Nephron (organoid): ENCODE data around the gene CDCA8.
A peak's percentile ranks its signal among the peaks of the same experiment; 100 is the strongest.

Experiments
- H3K27ac Mint-ChIP-seq, 3 experiments: 2 replicates each; pipeline ENCODE4 v1.8.0; 2020; ENCODE audit warnings: mixed read lengths in 3 of 3, mild to moderate bottlenecking in 2 of 3, moderate library complexity in 1 of 3
- H3K27me3 Mint-ChIP-seq: 2 replicates; pipeline ENCODE4 v1.8.0; 2021; ENCODE audit warnings: low read depth, mild to moderate bottlenecking, moderate library complexity, mixed read lengths
- H3K36me3 Mint-ChIP-seq: 2 replicates; pipeline ENCODE4 v1.8.0; 2020; ENCODE audit warnings: low read depth, mixed read lengths
- H3K4me1 Mint-ChIP-seq: 2 replicates; pipeline ENCODE4 v1.8.0; 2020; ENCODE audit warnings: mixed read lengths
- H3K4me3 Mint-ChIP-seq, 3 experiments: 2 replicates each; pipeline ENCODE4 v1.8.0; 2020; ENCODE audit warnings: mild to moderate bottlenecking in 3 of 3, mixed read lengths in 3 of 3, moderate library complexity in 2 of 3
- H3K9me3 Mint-ChIP-seq: 2 replicates; pipeline ENCODE4 v1.8.0; 2020; ENCODE audit warnings: mixed read lengths
- TF ChIP-seq, protein P1 (sequence below), 3 experiments: fragments of 200-600 bp; sonication (generic); IDR thresholded peaks; one replicate each; pipeline ENCODE4 v1.5.0; 2021; ENCODE audit warnings: antibody characterized with exemption in 3 of 3; ENCODE audit not compliant: unreplicated experiment in 3 of 3

CDCA8 gene

DNA sequence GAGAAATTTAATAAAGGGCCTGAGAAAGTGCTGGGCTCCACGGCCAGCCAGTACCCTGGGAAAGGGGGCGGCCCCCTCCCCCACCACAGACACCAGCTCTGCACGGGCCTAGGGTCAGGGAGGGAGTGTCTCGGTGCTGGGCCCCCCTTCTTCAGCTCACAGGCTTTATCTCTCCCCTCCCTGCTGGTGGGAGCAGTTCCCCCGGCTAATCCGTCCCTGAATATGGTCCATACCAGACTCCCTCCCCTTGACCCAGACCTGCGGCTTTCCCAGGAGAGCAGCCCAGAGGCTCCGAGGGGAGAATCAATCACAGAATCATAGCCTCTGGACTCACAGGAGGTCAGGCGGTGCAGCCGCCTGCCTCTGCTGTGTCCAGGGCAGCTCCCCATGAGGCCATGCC, 31.7 kb upstream of the CDCA8 start:
- peaks cover 15% of the 10 kb centered on the region for H3K4me1 Mint-ChIP-seq
- H3K9me3 Mint-ChIP-seq = no peaks in the 10 kb centered on the region
- H3K27me3 Mint-ChIP-seq = peaks cover 44% of the 10 kb centered on the region
- TF ChIP-seq, protein P1, sequence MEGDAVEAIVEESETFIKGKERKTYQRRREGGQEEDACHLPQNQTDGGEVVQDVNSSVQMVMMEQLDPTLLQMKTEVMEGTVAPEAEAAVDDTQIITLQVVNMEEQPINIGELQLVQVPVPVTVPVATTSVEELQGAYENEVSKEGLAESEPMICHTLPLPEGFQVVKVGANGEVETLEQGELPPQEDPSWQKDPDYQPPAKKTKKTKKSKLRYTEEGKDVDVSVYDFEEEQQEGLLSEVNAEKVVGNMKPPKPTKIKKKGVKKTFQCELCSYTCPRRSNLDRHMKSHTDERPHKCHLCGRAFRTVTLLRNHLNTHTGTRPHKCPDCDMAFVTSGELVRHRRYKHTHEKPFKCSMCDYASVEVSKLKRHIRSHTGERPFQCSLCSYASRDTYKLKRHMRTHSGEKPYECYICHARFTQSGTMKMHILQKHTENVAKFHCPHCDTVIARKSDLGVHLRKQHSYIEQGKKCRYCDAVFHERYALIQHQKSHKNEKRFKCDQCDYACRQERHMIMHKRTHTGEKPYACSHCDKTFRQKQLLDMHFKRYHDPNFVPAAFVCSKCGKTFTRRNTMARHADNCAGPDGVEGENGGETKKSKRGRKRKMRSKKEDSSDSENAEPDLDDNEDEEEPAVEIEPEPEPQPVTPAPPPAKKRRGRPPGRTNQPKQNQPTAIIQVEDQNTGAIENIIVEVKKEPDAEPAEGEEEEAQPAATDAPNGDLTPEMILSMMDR (IDR thresholded peaks at IDR 0.05; ENCODE audit: unreplicated experiment in 3 of 3) = no peak
- H3K36me3 Mint-ChIP-seq = no peaks in the 10 kb centered on the region
- H3K27ac Mint-ChIP-seq = peak overlapping the region; percentile 12 to 35 (median 29)
- no peak overlapping the region for H3K4me3 Mint-ChIP-seq

DNA sequence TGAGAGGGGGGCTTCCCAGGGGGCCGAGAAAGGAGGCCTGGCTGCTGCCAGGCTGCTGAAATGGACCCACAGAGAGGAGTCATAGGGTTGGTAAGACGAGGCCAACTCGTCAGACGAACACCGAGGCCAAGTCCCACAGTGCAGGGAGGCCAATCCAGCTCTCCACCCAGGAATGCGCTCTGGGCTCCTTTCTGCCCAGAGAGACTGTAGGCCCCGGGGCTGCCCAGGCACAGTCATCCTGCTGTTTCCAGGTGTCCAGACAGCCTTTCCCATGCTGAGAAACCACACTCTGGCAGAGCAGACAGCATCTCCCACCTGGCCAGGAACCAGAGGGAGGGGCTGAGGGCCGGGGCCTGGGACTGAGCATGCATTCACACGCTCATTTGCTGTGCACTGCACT, 30.9 kb upstream of the CDCA8 start:
- H3K4me3 Mint-ChIP-seq = no peak overlapping the region
- no peaks in the 10 kb centered on the region for H3K36me3 Mint-ChIP-seq
- no peaks in the 10 kb centered on the region for H3K9me3 Mint-ChIP-seq
- TF ChIP-seq, protein P1 (IDR thresholded peaks at IDR 0.05; ENCODE audit: unreplicated experiment in 3 of 3) = no peak
- no peak overlapping the region for H3K27ac Mint-ChIP-seq
- peaks cover 44% of the 10 kb centered on the region for H3K27me3 Mint-ChIP-seq
- peaks cover 17% of the 10 kb centered on the region for H3K4me1 Mint-ChIP-seq

DNA sequence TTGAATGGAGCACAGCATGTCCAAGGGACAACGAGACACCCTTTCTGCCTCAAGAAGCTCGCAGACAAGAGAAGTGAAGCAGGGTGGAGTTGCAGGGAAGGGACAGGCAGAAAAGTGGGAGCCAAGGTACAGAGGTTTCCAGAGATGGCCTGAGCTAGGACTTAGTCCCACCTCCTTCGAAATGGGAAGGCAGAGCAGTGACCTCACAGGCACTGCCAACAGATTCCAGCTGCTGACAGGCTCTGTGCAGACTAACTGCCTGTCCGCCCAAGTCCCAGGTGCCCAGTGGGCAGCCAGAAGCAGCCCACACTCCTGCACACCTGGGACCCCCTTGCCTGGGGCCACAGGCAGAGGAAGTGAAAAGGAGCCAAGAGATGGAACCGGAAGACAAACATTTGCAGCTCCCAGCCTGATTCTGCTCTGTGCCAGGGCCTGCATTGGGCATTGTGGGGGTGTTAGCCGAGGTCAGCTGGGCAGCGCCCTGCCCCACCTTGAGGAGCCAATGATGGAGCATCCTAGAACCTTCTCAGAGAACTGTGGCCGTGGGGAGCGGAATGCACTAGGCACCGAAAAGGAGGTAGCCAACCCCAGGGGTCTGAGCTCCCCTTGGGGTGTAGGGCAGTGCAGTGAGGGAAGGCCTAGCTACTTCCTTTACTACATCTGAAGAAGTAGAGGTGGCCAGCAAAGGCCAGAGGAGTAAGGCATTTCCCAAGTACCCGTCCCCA, 30.1 kb upstream of the CDCA8 start:
- Mint-ChIP-seq H3K36me3 (no peaks in the 10 kb centered on the region), H3K27ac (peak overlapping the region in 1 of 3 experiments; percentile 52), H3K27me3 (peaks cover 50% of the 10 kb centered on the region), H3K4me1 (peaks cover 25% of the 10 kb centered on the region), H3K9me3 (no peaks in the 10 kb centered on the region), H3K4me3 (no peak overlapping the region)
- TF ChIP-seq, protein P1 (IDR thresholded peaks at IDR 0.05; ENCODE audit: unreplicated experiment in 3 of 3) = no peak

DNA sequence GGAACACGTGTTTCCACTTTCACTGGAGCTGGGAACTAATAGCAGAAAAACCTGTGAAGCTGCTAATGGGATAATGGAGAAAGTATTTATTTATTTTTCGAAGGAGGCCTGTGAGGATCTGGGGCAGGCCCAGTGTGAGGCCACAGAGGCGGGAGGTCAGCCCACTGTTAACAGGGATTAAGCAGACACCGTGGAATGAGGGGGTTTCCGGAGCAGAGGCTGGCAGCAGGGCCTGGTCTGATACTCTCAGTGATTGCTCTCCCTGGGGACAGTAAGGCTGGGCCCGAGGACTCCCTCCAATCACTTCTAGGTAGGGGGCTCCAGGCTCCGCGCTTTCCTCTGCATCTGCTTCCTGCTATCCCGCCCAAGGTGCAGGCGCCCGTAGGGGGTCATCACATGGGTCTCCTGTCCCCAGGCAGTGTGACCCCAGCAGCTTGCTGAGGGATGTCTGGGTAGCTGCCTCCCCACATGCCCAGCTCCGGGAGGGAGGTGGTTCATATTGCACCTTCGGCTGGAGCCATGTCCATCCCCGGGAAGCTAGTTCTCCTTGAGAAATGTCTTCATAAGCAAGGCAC, 28.8 kb upstream of the CDCA8 start:
- Mint-ChIP-seq H3K36me3 (no peaks in the 10 kb centered on the region), H3K27ac (no peak overlapping the region), H3K9me3 (no peaks in the 10 kb centered on the region), H3K4me3 (no peak overlapping the region), H3K27me3 (peaks cover 45% of the 10 kb centered on the region), H3K4me1 (peaks cover 22% of the 10 kb centered on the region)
- TF ChIP-seq, protein P1 (IDR thresholded peaks at IDR 0.05; ENCODE audit: unreplicated experiment in 3 of 3) = no peak

DNA sequence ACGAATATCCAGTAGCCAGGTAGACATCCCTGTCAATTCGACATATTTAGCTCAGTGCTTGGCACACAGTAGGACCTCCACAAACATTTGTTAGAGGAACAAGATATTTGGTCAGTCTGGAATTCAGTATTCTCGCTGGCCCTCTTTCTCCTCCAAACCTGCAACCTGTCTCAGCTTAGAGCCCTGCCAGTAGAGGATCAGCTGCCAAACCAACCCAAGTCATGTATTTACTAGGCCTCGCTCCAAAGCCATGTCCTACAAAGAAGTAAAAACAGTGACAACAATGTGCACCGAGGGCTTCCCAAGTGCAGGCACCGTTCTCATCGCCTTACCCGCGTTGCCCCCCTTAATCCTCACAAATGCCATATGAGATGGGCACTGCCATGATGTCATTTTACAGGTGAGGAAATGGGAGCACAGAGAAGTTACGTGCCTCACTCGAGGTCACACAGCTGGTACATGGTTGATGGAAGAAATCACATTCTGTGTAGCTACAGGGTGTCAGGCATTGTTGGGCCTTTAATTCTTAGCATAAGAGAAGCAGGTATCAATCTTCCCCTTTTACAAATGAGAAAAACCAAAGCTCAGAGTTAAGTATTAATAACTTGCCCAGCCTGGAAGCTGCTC, 26.0 kb upstream of the CDCA8 start:
- Mint-ChIP-seq H3K36me3 (no peaks in the 10 kb centered on the region), H3K4me1 (peaks cover 16% of the 10 kb centered on the region), H3K27ac (peak overlapping the region in 1 of 3 experiments; percentile 65), H3K9me3 (no peaks in the 10 kb centered on the region), H3K27me3 (peaks cover 26% of the 10 kb centered on the region), H3K4me3 (no peak overlapping the region)
- TF ChIP-seq, protein P1 (IDR thresholded peaks at IDR 0.05; ENCODE audit: unreplicated experiment in 3 of 3) = no peak
